ENCODE results near the gene CHERP. TPM values are rescaled to one million over a fixed set of nuclear protein-coding genes. Genes with fewer than 3 reads are reported as not detected.

The CHERP gene
- total and polyA plus RNA-seq, 2 of the 13 experiments (the other 11 are each of a cell fraction or from before 2014, with no cell fraction given), result 4.3 to 5.4 TPM

DNA sequence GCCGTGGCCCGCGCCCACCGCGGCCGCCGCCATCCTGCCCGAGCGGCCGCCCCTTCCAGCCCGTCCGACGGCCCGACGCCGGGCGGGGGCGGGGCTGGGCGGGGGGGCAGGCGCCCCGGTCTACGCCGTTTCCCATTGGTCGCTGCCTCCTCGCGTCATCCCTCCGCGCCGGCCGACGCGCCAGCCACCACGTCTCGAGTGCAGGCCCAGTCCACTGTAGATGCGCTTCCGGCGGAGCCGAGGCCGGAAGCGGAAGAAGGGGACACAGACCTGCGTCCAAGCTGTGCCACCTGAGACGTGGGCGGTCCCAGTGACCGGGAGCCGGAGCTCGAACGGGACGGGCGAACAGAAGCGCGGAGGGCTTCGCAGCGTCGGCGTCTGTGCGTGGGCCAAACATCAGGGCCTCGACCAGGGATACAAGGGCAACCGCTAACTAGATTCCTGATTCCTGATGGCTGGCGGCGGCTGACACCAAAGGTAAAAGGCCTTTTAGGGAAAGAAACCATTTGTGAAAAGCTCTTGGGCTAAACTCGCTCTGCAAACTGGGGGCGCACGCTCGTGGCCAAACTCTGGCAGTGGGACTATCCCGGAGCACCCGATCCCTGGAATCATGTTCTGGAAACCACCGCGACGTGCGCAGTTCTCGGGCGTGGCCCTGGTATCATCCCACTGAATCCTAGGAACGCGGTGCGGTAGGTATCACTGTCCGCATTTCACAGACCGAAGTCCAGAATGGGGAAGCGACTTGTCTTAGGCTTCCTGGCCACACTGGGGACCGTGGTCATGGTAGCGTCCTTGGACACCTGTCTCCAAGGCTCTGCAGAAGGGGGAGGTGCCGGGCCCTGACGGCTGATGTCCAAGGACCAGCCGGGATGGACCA is 30.3 kb upstream of the CHERP start, which contains the start of gene SLC35E1 (continued):
- TF ChIP-seq BHLHE40 (IDR thresholded peaks at IDR 0.05; ENCODE audit: low read length), result no peak
- TF ChIP-seq, protein P1, sequence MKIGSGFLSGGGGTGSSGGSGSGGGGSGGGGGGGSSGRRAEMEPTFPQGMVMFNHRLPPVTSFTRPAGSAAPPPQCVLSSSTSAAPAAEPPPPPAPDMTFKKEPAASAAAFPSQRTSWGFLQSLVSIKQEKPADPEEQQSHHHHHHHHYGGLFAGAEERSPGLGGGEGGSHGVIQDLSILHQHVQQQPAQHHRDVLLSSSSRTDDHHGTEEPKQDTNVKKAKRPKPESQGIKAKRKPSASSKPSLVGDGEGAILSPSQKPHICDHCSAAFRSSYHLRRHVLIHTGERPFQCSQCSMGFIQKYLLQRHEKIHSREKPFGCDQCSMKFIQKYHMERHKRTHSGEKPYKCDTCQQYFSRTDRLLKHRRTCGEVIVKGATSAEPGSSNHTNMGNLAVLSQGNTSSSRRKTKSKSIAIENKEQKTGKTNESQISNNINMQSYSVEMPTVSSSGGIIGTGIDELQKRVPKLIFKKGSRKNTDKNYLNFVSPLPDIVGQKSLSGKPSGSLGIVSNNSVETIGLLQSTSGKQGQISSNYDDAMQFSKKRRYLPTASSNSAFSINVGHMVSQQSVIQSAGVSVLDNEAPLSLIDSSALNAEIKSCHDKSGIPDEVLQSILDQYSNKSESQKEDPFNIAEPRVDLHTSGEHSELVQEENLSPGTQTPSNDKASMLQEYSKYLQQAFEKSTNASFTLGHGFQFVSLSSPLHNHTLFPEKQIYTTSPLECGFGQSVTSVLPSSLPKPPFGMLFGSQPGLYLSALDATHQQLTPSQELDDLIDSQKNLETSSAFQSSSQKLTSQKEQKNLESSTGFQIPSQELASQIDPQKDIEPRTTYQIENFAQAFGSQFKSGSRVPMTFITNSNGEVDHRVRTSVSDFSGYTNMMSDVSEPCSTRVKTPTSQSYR (CRISPR knock-in tag; IDR thresholded peaks at IDR 0.05; ENCODE audit: borderline replicate concordance), result no peak; the same call in 1 of the 2 replicates
- TF ChIP-seq ZNF496 (CRISPR knock-in tag; IDR thresholded peaks at IDR 0.05; ENCODE audit: insufficient replicate concordance), result no peak
- no peak for TF ChIP-seq CENPX (CRISPR knock-in tag; IDR thresholded peaks at IDR 0.05)
- TF ChIP-seq FOXA1 (IDR thresholded peaks at IDR 0.05), result no peak
- no peak; the same call in 1 of the 2 replicates for TF ChIP-seq FOXA1 (CRISPR knock-in tag; IDR thresholded peaks at IDR 0.05)
- TF ChIP-seq, protein P2, sequence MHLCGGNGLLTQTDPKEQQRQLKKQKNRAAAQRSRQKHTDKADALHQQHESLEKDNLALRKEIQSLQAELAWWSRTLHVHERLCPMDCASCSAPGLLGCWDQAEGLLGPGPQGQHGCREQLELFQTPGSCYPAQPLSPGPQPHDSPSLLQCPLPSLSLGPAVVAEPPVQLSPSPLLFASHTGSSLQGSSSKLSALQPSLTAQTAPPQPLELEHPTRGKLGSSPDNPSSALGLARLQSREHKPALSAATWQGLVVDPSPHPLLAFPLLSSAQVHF (CRISPR knock-in tag; IDR thresholded peaks at IDR 0.05), result 0 out of 2 replicates have a peak, but pooled peaks have one; percentile 60
- no peak for TF ChIP-seq TMF1 (CRISPR knock-in tag; IDR thresholded peaks at IDR 0.05; ENCODE audit: low read depth)
- TF ChIP-seq, protein P3, sequence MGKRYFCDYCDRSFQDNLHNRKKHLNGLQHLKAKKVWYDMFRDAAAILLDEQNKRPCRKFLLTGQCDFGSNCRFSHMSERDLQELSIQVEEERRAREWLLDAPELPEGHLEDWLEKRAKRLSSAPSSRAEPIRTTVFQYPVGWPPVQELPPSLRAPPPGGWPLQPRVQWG (CRISPR knock-in tag; IDR thresholded peaks at IDR 0.05; ENCODE audit: borderline replicate concordance, low read depth), result no peak
- TF ChIP-seq HMG20B (CRISPR knock-in tag; conservative IDR thresholded peaks at IDR 0.05), result no peak
- no peak for TF ChIP-seq JUND (CRISPR knock-in tag; IDR thresholded peaks at IDR 0.05)
- TF ChIP-seq ZFP90 (CRISPR knock-in tag; IDR thresholded peaks at IDR 0.05; ENCODE audit: borderline replicate concordance), result no peak
- TF ChIP-seq NFIC (IDR thresholded peaks at IDR 0.05; ENCODE audit: low read length), result no peak
- TF ChIP-seq ZNF367 (CRISPR knock-in tag; IDR thresholded peaks at IDR 0.05; ENCODE audit: borderline replicate concordance), result no peak
- TF ChIP-seq GLI4 (CRISPR knock-in tag; IDR thresholded peaks at IDR 0.05; ENCODE audit: borderline replicate concordance), result peak; percentile 57; the same call in 1 of the 2 replicates
- no peak for TF ChIP-seq NFE2 (CRISPR knock-in tag; IDR thresholded peaks at IDR 0.05)
- peak; percentile 77 for TF ChIP-seq RBFOX2 (IDR thresholded peaks at IDR 0.05; ENCODE audit: low read depth, low read length)
- TF ChIP-seq, protein P4, sequence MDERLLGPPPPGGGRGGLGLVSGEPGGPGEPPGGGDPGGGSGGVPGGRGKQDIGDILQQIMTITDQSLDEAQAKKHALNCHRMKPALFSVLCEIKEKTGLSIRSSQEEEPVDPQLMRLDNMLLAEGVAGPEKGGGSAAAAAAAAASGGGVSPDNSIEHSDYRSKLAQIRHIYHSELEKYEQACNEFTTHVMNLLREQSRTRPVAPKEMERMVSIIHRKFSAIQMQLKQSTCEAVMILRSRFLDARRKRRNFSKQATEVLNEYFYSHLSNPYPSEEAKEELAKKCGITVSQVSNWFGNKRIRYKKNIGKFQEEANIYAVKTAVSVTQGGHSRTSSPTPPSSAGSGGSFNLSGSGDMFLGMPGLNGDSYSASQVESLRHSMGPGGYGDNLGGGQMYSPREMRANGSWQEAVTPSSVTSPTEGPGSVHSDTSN (CRISPR knock-in tag; IDR thresholded peaks at IDR 0.05), result no peak
- peak; percentile 54 for TF ChIP-seq RFX5 (IDR thresholded peaks at IDR 0.05; ENCODE audit: low read depth, low read length)
- TF ChIP-seq ZNF761 (CRISPR knock-in tag; conservative IDR thresholded peaks at IDR 0.05), result no peak
- TF ChIP-seq TP53 (CRISPR knock-in tag; conservative IDR thresholded peaks at IDR 0.05), result peak; percentile 83
- TF ChIP-seq NR2C2 (CRISPR knock-in tag; IDR thresholded peaks at IDR 0.05; ENCODE audit: borderline replicate concordance), result peak; percentile 93
- no peak for TF ChIP-seq ZNF672 (CRISPR knock-in tag; IDR thresholded peaks at IDR 0.05)
- TF ChIP-seq, protein P5, sequence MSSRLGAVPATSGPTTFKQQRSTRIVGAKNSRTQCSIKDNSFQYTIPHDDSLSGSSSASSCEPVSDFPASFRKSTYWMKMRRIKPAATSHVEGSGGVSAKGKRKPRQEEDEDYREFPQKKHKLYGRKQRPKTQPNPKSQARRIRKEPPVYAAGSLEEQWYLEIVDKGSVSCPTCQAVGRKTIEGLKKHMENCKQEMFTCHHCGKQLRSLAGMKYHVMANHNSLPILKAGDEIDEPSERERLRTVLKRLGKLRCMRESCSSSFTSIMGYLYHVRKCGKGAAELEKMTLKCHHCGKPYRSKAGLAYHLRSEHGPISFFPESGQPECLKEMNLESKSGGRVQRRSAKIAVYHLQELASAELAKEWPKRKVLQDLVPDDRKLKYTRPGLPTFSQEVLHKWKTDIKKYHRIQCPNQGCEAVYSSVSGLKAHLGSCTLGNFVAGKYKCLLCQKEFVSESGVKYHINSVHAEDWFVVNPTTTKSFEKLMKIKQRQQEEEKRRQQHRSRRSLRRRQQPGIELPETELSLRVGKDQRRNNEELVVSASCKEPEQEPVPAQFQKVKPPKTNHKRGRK (CRISPR knock-in tag; IDR thresholded peaks at IDR 0.05), result no peak

Measured in HepG2 (cell line).